GM06990 (cell line): Measurements from ENCODE around the gene PRKG1.

Experiments
- DNase-seq: peaks from one replicate; pipeline ENCODE4 v3.0.0-alpha.2; 2011; ENCODE audit not compliant: insufficient read length; ENCODE audit errors: extremely low read depth
- H3K27me3 ChIP-seq: replicated peaks from 2 replicates; pipeline ENCODE4 v1.6.0; 2011; ENCODE audit warnings: low read length; ENCODE audit not compliant: control insufficient read depth, insufficient read depth
- H3K36me3 ChIP-seq: 2 replicates; pipeline ENCODE4 v1.5.1; 2011; ENCODE audit warnings: low read length; ENCODE audit not compliant: control insufficient read depth, insufficient read depth
- H3K4me3 ChIP-seq: replicated peaks from 2 replicates; pipeline ENCODE4 v1.5.1; 2011; ENCODE audit warnings: low read depth, mild to moderate bottlenecking, control low read depth, low read length
- CTCF ChIP-seq: IDR thresholded peaks from 2 replicates; pipeline ENCODE4 v1.5.1; 2011; ENCODE audit warnings: low read length, control low read depth, mild to moderate bottlenecking, inconsistent platforms; ENCODE audit not compliant: insufficient read depth, poor library complexity, severe bottlenecking

PRKG1 gene

DNA sequence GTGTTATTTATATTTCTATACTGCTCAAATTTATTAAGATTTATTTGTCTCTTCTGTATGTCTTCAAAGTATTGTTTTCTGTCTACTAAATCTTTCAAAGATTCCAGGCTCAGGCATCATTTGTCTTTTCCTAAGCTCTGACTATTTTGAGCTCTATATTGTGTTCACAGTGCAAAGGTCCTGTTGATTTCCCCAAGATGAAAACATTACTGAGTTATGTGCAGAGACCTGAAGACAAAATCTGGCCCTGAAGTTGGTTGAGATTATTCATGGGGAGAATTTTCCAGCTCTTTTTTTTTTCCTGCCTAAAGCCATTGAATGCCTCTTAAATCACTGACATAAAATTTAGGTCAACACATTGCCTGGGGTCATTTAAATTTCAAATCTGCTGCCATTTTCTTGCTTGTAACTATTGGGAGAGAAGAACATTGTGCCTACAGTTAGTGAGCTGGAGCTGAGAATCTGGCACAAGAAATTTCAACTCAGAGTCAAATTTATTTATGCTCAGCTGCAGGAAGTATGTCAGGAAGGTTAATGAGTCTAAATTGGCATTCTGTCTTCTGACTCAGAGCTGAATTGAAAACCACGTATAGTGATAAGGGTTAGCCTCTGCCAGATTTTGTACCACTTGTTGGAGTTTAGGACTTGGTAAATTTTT, 593.5 kb downstream of the PRKG1 start:
- Histone ChIP-seq H3K36me3 (no peaks in the 10 kb centered on the region), H3K4me3 (no peak overlapping the region), H3K27me3 (no peaks in the 10 kb centered on the region)
- DNase-seq = no peak
- TF ChIP-seq CTCF = no peak

GRCh38 chr10:51668336-51668689, 594.0 kb downstream of the PRKG1 start:
- Histone ChIP-seq H3K4me3 (no peak overlapping the region), H3K27me3 (no peaks in the 10 kb centered on the region), H3K36me3 (no peaks in the 10 kb centered on the region)
- DNase-seq = no peak
- TF ChIP-seq CTCF = no peak

DNA sequence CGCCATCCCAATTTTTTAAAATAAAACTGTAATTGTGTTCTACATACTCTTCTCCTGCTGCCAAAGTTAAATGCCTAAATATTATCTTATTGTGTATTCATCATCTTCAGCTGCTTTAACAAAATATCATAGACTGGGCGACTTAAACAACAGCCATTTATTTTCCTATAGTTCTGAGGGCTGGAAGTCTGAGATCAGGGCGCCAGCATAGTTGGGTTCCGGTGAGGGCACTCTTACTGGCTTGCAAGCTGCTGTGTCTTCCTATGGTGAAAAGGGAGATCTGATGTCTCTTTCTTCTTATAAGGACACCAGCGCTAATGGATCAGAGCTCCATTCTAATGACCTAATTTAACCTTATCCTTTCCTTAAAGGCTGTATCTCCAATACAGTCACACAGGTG, 594.8 kb downstream of the PRKG1 start:
- DNase-seq = no peak
- TF ChIP-seq CTCF = no peak
- Histone ChIP-seq H3K27me3 (no peaks in the 10 kb centered on the region), H3K36me3 (no peaks in the 10 kb centered on the region), H3K4me3 (no peak overlapping the region)

DNA sequence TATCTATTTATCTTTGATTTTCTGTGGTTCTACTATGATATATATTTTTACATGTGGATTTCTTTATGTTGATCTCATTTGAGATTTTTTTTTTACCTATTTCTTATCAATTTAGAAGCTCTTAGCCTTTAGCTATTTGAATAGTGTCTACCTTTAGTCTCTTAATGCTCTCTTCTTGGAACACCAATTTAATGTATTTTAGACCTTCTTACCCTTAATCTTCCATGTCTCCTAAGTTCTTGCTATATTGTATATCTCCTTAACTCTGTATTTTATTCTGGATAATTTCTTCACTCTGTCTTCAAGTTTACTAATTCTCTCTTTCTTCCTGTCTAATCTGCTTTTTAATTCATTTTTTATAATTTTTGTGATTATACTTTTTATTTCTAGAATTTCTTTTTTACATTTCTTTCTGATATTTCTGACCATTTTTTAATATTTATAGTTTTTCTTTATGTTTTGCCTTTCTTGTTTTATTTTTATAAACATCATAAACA, 597.8 kb downstream of the PRKG1 start:
- no peaks in the 10 kb centered on the region for H3K36me3 ChIP-seq
- TF ChIP-seq CTCF = no peak
- no peak overlapping the region for H3K4me3 ChIP-seq
- no peaks in the 10 kb centered on the region for H3K27me3 ChIP-seq
- no peak for DNase-seq

DNA sequence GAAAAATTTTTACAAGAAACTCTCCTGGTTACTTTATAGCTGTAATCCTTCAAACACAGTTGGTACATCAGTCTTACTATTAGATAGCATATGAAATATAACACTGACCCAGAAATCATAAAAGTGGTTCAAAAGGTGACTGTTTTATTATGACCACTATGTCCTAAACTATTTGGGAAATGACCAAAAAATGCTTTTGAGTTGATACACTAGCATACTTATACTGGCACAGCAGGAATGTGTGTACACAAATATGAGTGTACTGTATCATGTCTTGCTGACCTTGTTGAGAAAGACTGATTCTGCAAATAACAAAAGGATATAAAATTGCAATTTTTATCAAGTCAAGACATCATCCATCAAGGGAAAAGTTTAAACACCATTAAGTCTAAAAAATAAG, 600.8 kb downstream of the PRKG1 start:
- DNase-seq = no peak
- no peaks in the 10 kb centered on the region for H3K36me3 ChIP-seq
- no peak for TF ChIP-seq CTCF
- no peak overlapping the region for H3K4me3 ChIP-seq
- no peaks in the 10 kb centered on the region for H3K27me3 ChIP-seq

GRCh38 chr10:51679841-51680240, 605.6 kb downstream of the PRKG1 start:
- Histone ChIP-seq H3K4me3 (no peak overlapping the region), H3K27me3 (no peaks in the 10 kb centered on the region), H3K36me3 (no peaks in the 10 kb centered on the region)
- no peak for TF ChIP-seq CTCF
- DNase-seq = no peak
